Activated B cell treated with CpG ODN at 0.5 μM for 24 hours (primary cell): ENCODE results near the gene PTPN14. TPM values are rescaled to one million over a fixed set of nuclear protein-coding genes. Genes with fewer than 3 reads are reported as not detected.

ENCODE experiments used
- ATAC-seq: fragments of 200-7000 bp; cut with Tn5 transposase; one replicate; pipeline ENCODE4 v1.10.0; 2021; ENCODE audit warnings: low read depth, mild to moderate bottlenecking, moderate library complexity
- CTCF ChIA-PET: fragments of 350-600 bp; sonication (Branson Sonifier 250); formaldehyde crosslinking; loops from one replicate; lab custom pipeline; 2021; ENCODE audit warnings: antibody characterized with exemption; lab: Charles Lee
- POLR2A ChIA-PET: fragments of 350-600 bp; sonication (Branson Sonifier 250); formaldehyde crosslinking; loops from one replicate; lab custom pipeline; 2021; ENCODE audit warnings: antibody characterized with exemption; lab: Charles Lee
- DNase-seq: peaks from one replicate; pipeline ENCODE4 v3.0.0; 2022
- H3K27ac Mint-ChIP-seq: one replicate; pipeline ENCODE4 v1.8.0; 2020; ENCODE audit warnings: mixed read lengths
- H3K27me3 Mint-ChIP-seq: one replicate; pipeline ENCODE4 v1.8.0; 2021; ENCODE audit warnings: mixed read lengths
- H3K36me3 Mint-ChIP-seq: one replicate; pipeline ENCODE4 v1.8.0; 2021; ENCODE audit warnings: low read depth, mixed read lengths
- H3K4me1 Mint-ChIP-seq: one replicate; pipeline ENCODE4 v1.8.0; 2021; ENCODE audit warnings: mixed read lengths
- H3K4me3 Mint-ChIP-seq: one replicate; pipeline ENCODE4 v1.8.0; 2020; ENCODE audit warnings: mild to moderate bottlenecking, mixed read lengths
- H3K9me3 Mint-ChIP-seq: one replicate; pipeline ENCODE4 v1.8.0; 2020; ENCODE audit warnings: mixed read lengths
- intact Hi-C: fragments of 100-400 bp; cut with micrococcal nuclease; formaldehyde crosslinking; loops from one replicate; pipeline ENCODE4 v1.15.1; 2024
- total RNA-seq: library from RNA; stranded (reverse); gene quantifications from 2 replicates; pipeline ENCODE4 v1.2.3, GENCODE V29; 2022
- TF ChIP-seq, protein P1 (sequence below): fragments of 200-600 bp; IDR thresholded peaks from one replicate; pipeline ENCODE4 v1.8.0; 2022; ENCODE audit warnings: antibody characterized with exemption, mild to moderate bottlenecking

The PTPN14 gene
- total RNA-seq, 1 donor from 2014 or later = not detected

DNA sequence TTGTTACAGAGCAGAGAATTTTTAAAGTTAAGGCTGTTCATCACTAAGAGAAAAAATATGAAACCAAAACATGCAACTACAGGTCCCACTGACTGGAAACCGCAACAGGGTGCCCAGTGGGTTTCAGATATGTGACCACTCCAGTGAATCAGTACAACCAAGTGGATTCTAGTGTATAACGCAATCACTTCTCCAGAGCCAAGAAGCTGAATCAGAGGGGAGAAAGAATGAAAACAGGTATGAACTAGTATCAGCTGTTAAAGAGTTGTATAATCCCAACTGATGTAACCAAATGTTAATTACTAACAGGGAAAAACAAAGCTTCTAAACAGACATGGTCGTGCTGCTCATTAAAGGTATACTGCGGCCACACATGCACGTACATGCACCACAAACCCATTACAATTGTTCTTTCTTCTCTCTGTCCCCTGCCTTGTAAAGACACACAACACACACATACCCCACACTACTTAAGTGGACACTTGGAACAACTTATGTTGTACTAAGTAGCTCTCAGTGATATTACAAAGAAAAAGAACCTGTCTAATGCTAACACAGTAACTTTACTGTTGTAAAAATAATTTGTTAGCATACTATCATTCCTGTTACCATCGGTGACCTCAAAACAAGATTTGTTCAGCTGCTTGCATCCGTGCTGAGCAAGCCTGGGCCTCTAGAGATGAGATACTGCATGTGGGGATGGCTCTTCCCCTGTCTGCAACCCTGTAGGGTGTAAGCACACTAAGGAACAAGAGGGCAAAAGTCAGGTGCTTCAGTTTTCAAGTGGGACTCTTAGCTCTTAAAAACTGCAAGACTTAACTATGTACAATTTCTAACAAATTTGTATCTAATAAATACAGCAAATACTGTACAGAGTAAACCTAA lies 74.2 kb downstream of the PTPN14 start:
- CTCF ChIA-PET = no interaction called here

DNA sequence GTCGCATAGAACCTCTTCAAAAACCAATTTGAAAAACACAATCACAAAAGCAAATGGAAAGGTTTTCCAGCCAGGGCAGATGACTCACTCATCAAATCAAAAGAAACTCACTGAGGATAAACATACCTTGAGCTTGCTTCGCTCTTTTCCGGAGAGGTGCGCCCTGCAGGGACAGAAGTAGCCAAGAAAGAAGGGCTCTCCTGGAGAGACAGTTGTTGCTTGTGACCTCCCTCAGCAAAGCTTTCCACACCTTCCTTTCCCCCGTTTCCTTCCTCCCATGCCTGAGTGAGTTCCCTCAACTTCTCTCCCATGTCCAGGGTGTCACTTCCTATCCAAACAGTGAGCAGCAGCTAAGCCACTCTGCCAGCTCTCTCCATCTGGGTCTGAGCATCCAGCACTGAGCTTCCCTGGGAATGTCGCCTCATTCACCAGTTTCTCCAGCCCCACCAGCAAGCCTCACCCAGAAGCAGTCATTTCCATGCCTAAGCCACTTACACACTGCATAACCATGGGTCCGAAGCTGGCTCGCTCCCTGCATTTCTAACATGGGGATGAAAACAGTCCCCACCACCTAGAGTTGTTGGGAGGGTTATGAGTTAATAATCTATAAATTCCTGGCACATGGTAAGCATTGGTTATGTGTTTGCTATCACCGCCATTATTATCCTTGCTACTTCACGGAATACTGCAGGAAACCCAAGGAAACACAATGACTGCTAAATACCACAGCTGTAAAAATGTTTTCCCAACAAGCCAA lies 75.0 kb downstream of the PTPN14 start:
- Mint-ChIP-seq H3K27me3 (peaks cover 3% of the 10 kb centered on the region), H3K36me3 (no peaks in the 10 kb centered on the region), H3K4me3 (no peak overlapping the region), H3K4me1 (no peaks in the 10 kb centered on the region), H3K27ac (no peak overlapping the region), H3K9me3 (no peaks in the 10 kb centered on the region)
- no peak for ATAC-seq
- DNase-seq = no peak
- ChIA-PET CTCF (no interaction called here), POLR2A (no interaction called here)
- intact Hi-C loops = no loop called here
- TF ChIP-seq, protein P1, sequence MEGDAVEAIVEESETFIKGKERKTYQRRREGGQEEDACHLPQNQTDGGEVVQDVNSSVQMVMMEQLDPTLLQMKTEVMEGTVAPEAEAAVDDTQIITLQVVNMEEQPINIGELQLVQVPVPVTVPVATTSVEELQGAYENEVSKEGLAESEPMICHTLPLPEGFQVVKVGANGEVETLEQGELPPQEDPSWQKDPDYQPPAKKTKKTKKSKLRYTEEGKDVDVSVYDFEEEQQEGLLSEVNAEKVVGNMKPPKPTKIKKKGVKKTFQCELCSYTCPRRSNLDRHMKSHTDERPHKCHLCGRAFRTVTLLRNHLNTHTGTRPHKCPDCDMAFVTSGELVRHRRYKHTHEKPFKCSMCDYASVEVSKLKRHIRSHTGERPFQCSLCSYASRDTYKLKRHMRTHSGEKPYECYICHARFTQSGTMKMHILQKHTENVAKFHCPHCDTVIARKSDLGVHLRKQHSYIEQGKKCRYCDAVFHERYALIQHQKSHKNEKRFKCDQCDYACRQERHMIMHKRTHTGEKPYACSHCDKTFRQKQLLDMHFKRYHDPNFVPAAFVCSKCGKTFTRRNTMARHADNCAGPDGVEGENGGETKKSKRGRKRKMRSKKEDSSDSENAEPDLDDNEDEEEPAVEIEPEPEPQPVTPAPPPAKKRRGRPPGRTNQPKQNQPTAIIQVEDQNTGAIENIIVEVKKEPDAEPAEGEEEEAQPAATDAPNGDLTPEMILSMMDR = no peak

More for the DNA sequence above, 74.2 kb downstream of the PTPN14 start:
- ATAC-seq (no peak), DNase-seq (no peak)
- TF ChIP-seq, protein P1 = no peak
- no peaks in the 10 kb centered on the region for H3K4me1 Mint-ChIP-seq
- intact Hi-C loops = no loop called here
- POLR2A ChIA-PET = no interaction called here
- no peak overlapping the region for H3K4me3 Mint-ChIP-seq
- peaks cover 3% of the 10 kb centered on the region for H3K27me3 Mint-ChIP-seq
- no peak overlapping the region for H3K27ac Mint-ChIP-seq
- H3K36me3 Mint-ChIP-seq = no peaks in the 10 kb centered on the region
- H3K9me3 Mint-ChIP-seq = no peaks in the 10 kb centered on the region

GRCh38 chr1:214475746-214476145 lies 75.7 kb downstream of the PTPN14 start:
- H3K36me3 Mint-ChIP-seq = no peaks in the 10 kb centered on the region
- H3K27ac Mint-ChIP-seq = no peak overlapping the region
- TF ChIP-seq, protein P1 = no peak
- ChIA-PET CTCF (no interaction called here), POLR2A (no interaction called here)
- no peaks in the 10 kb centered on the region for H3K9me3 Mint-ChIP-seq
- DNase-seq = no peak
- no peaks in the 10 kb centered on the region for H3K4me1 Mint-ChIP-seq
- no peak overlapping the region for H3K4me3 Mint-ChIP-seq
- peaks cover 3% of the 10 kb centered on the region for H3K27me3 Mint-ChIP-seq
- no peak for ATAC-seq
- intact Hi-C loops = no loop called here

GRCh38 chr1:214475331-214475730 lies 76.1 kb downstream of the PTPN14 start:
- no peak overlapping the region for H3K4me3 Mint-ChIP-seq
- no peaks in the 10 kb centered on the region for H3K36me3 Mint-ChIP-seq
- H3K27ac Mint-ChIP-seq = no peak overlapping the region
- CTCF ChIA-PET = no interaction called here
- H3K27me3 Mint-ChIP-seq = peaks cover 3% of the 10 kb centered on the region
- intact Hi-C loops = no loop called here
- no peaks in the 10 kb centered on the region for H3K4me1 Mint-ChIP-seq
- no peaks in the 10 kb centered on the region for H3K9me3 Mint-ChIP-seq
- POLR2A ChIA-PET = no interaction called here
- TF ChIP-seq, protein P1 = no peak
- no peak for DNase-seq
- ATAC-seq = no peak

DNA sequence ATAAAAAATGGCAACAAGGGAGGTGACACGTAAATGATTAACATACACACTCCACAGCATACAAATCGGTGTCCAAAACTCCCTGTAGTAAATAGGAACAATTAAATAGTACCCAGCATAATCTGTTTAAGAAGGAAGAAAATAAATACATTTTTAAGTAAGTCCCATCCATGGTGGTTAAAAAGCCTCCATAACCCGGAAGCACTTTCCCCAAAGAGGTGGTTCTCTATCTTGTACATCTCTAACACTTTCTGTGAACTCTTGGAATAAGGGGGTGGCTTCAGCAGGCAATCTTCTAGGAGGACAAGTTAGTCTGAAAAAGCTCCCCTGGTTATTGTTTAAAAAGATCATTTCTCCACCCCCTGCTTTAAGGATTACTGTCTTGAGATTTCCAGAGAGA lies 76.9 kb downstream of the PTPN14 start:
- no peak overlapping the region for H3K27ac Mint-ChIP-seq
- TF ChIP-seq, protein P1 = no peak
- peaks cover 3% of the 10 kb centered on the region for H3K27me3 Mint-ChIP-seq
- no peaks in the 10 kb centered on the region for H3K4me1 Mint-ChIP-seq
- POLR2A ChIA-PET = no interaction called here
- no peaks in the 10 kb centered on the region for H3K9me3 Mint-ChIP-seq
- DNase-seq (no peak), ATAC-seq (no peak)
- CTCF ChIA-PET = no interaction called here
- H3K36me3 Mint-ChIP-seq = no peaks in the 10 kb centered on the region
- no peak overlapping the region for H3K4me3 Mint-ChIP-seq
- intact Hi-C loops = no loop called here
